Kidney epithelial cell (primary cell): ENCODE measurements around the gene SLAMF6. TPM values are rescaled to one million over a fixed set of nuclear protein-coding genes. Genes with fewer than 3 reads are reported as not detected.

Experiments used
- DNase-seq: peaks from one replicate; pipeline ENCODE4 v3.0.0-alpha.2; 2010; ENCODE audit warnings: low read depth
- H3K27me3 ChIP-seq: 2 replicates; pipeline ENCODE4 v1.6.0; 2011; ENCODE audit warnings: low read length; ENCODE audit not compliant: control insufficient read depth, insufficient read depth
- H3K36me3 ChIP-seq: 2 replicates; pipeline ENCODE4 v1.5.1; 2011; ENCODE audit warnings: low read length; ENCODE audit not compliant: control insufficient read depth, insufficient read depth
- H3K4me3 ChIP-seq: 2 replicates; pipeline ENCODE4 v1.5.1; 2011; ENCODE audit warnings: low read depth, mild to moderate bottlenecking, control low read depth, low read length
- CTCF ChIP-seq: IDR thresholded peaks from 2 replicates; pipeline ENCODE4 v1.5.1; 2011; ENCODE audit warnings: mild to moderate bottlenecking, moderate library complexity, low read length, control low read depth, inconsistent platforms; ENCODE audit not compliant: insufficient read depth, poor library complexity, severe bottlenecking
- total RNA-seq: library from RNA; depleted of rRNA; stranded (reverse); fragments of >200 nt; gene quantifications from 2 replicates; pipeline ENCODE4 v1.2.3, GENCODE V29; 2015

Gene SLAMF6
- total RNA-seq, 1 donor from 2014 or later, result not detected

DNA sequence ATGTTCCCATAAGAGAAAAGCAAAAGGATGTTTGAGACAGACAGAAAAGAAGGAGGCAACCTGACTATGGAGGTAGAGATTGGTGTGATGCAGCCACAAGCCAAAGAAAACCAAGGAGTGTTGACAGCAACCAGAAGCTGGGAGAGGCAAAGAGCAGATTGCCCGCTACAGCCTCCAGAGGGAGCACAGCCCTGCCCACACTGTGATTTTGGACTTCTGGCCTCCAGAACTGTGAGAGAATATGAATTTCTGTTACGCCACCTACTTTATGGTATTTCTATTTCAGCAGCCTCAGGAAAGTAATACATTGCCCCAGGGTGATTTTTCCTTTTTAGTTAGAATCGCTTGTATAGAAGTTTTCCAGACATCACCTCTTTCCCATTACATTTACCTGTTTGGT is 28.4 kb downstream of the SLAMF6 start:
- peak; percentile 49 for TF ChIP-seq CTCF
- H3K4me3 ChIP-seq, result no peak overlapping the region
- no peak for DNase-seq
- no peaks in the 10 kb centered on the region for H3K36me3 ChIP-seq
- H3K27me3 ChIP-seq, result no peaks in the 10 kb centered on the region

GRCh38 chr1:160492617-160493016 is 30.4 kb downstream of the SLAMF6 start:
- DNase-seq, result no peak
- Histone ChIP-seq H3K4me3 (no peak overlapping the region), H3K27me3 (no peaks in the 10 kb centered on the region), H3K36me3 (no peaks in the 10 kb centered on the region)
- TF ChIP-seq CTCF, result no peak

DNA sequence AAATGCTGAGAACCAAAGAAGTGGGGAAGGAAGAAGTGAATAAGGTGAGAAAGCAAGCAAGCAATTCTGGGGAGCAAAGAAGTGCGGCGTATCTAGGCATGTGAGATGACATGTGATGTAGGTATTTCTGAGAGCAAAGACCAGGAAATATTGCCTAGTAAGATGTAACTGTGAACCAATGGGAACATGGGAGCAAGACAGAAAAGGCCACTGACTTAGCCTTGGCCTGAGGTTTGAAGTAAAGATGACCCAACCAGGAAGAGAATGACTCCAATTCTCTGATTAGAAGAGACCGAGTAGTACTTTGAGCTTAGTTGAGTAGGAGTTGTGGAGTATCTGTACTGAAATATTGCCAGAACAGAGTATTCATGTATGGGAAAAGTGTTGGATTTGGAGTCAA is 31.1 kb downstream of the SLAMF6 start:
- no peaks in the 10 kb centered on the region for H3K27me3 ChIP-seq

DNA sequence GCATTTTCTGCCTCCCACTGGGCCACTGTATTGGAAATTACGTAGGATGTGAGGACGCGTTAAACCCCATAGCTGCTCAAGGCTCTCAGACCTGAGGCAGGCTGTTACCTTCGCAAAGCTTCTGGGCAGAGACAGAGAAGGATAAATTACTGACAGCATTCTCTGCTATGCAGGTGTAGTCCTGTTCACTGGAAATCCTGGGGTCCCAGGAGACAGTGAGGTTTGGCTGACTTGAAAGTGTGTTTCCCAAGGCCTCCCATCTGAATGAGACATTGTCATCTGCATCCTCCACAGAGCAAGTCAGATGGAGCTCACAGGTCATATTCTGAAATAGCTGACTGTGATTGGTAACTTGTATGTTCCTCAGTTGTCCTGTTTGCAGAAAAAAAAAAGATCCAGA is 32.0 kb downstream of the SLAMF6 start:
- TF ChIP-seq CTCF, result no peak
- Histone ChIP-seq H3K36me3 (no peaks in the 10 kb centered on the region), H3K4me3 (no peak overlapping the region), H3K27me3 (no peaks in the 10 kb centered on the region)
- no peak for DNase-seq

More for the DNA sequence above, 31.1 kb downstream of the SLAMF6 start:
- Histone ChIP-seq H3K4me3 (no peak overlapping the region), H3K36me3 (no peaks in the 10 kb centered on the region)
- TF ChIP-seq CTCF, result no peak
- no peak for DNase-seq

DNA sequence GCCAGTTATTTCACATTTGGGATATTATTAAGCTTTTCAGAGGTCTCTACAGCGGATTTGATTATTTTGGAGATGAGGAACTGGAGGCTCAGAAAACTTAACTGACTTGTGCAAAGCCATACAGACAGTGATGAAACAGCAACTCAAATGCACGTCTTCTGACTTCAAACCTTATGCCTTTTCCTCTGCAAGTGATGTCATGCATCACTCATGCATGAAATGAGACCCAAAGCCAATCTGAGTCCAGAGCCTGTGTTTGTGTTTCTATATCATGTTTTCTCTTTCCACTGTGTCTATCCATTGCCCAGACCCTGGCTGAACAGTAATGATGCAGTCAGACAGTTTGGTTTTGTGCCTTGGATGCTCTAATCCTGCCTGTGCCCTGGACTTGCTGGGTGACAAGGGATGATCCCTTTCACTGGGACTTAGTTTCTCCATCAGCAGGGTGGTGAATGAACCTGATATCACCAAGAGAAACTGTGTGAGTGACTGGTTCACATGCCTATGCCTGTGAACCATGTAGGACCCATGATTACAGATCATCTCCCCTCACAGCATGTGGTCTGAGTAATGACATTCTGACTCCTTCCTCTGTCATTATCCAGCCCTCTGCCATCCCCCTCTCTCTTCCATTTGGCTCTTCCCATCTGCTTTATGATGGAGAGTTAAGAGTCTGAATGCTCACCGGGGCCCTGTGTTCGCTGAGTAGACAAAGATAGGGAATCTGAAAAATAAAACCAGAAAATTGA is 33.4 kb downstream of the SLAMF6 start:
- DNase-seq, result no peak
- TF ChIP-seq CTCF, result no peak
- Histone ChIP-seq H3K4me3 (no peak overlapping the region), H3K36me3 (no peaks in the 10 kb centered on the region), H3K27me3 (no peaks in the 10 kb centered on the region)

- no peak for DNase-seq
- Histone ChIP-seq H3K4me3 (no peak overlapping the region), H3K36me3 (no peaks in the 10 kb centered on the region), H3K27me3 (no peaks in the 10 kb centered on the region)
- TF ChIP-seq CTCF, result no peak
Observed at GRCh38 chr1:160488347-160489058, 34.6 kb downstream of the SLAMF6 start.
